ENCODE measurements around the gene FFAR3. TPM values are rescaled to one million over a fixed set of nuclear protein-coding genes. Genes with fewer than 3 reads are reported as not detected.

Gene FFAR3
- total RNA-seq, 1 donor from 2014 or later, result 0.16 TPM

DNA sequence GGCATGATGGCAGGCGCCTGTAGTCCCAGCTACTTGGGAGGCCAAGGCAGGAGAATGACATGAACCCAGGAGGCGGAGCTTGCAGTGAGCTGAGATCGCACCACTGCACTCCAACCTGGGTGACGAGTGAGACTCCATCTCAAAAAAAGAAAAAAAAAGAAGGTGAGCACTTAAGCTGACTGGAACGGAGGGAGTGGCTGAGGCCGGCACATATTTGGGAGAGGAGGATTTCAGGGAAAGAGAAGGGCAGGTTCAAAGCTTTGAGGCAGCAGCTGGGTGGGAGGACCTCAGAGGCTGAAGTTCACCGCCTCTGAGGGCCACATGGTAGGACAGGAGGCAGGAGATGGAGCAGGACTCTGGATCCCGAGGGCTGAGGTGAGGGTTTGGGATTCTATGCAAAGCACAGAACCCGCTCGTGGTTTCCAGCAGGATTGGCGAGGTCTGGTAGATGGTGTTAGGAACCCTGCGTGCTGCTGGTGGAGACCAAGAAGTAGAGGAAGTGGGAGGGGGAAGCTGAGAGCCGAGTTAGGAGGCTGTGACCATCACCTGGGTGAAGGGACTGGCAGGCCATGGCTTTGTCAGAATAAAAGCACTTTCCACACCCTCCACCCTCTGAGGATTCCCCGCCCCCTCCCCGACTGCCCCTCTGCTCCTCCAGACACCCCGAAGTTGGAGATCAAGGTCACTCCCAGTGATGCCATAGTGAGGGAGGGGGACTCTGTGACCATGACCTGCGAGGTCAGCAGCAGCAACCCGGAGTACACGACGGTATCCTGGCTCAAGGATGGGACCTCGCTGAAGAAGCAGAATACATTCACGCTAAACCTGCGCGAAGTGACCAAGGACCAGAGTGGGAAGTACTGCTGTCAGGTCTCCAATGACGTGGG lies 20.9 kb upstream of the FFAR3 start:
- TF ChIP-seq CTCF (IDR thresholded peaks at IDR 0.05), result no peak
- Mint-ChIP-seq H3K4me3 (peak overlapping the region; percentile 72), H3K27me3 (no peaks in the 10 kb centered on the region), H3K4me1 (peaks cover 86% of the 10 kb centered on the region), H3K9me3 (no peaks in the 10 kb centered on the region), H3K27ac (peak overlapping the region; percentile 95), H3K36me3 (ENCODE audit: low read depth) (peaks cover 95% of the 10 kb centered on the region)
- ChIA-PET POLR2A (interaction anchor here (0.6 to 17.7 kb wide), 11 partner anchors 8 to 169 kb away, joined by 3 to 645 read pairs (median 5); partner anchors contain the start of genes CD22, FFAR1 and HAMP), CTCF (interaction anchor here (0.8 to 1.4 kb wide), 2 partner anchors 10 to 158 kb away, joined by 3 to 5 read pairs; partner anchors contain the start of gene FFAR1)
- intact Hi-C loops (cut with micrococcal nuclease), result loop anchor here (1.0 to 10.0 kb wide), 2 partner anchors 10 to 567 kb away; partner anchors contain the start of genes FFAR1, HCST, NFKBID and TYROBP
- DNase-seq (no peak), ATAC-seq (ENCODE audit: low read depth) (peak; percentile 47)

DNA sequence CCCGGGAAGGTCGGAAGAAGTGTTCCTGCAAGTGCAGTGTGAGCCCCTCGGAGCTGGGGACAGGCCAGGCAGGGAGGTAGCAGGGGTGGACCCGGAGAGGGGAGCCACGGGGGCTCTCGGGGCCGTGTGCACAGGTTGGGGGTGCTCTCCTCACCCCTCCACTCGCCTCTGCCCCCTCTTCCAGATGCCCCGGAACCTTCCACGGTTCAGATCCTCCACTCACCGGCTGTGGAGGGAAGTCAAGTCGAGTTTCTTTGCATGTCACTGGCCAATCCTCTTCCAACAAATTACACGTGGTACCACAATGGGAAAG lies 20.3 kb upstream of the FFAR3 start:
- TF ChIP-seq CTCF (IDR thresholded peaks at IDR 0.05), result no peak
- Mint-ChIP-seq H3K27ac (peak overlapping the region; percentile 95), H3K9me3 (no peaks in the 10 kb centered on the region), H3K27me3 (no peaks in the 10 kb centered on the region), H3K4me1 (peaks cover 84% of the 10 kb centered on the region), H3K4me3 (peak overlapping the region; percentile 72), H3K36me3 (ENCODE audit: low read depth) (peaks cover 95% of the 10 kb centered on the region)
- ChIA-PET CTCF (interaction anchor here (0.8 to 1.4 kb wide), 2 partner anchors 10 to 157 kb away, joined by 3 to 5 read pairs; partner anchors contain the start of gene FFAR1), POLR2A (interaction anchor here (0.6 to 17.7 kb wide), 8 partner anchors 9 to 42 kb away, joined by 3 to 645 read pairs (median 5); partner anchors contain the start of genes CD22 and FFAR1)
- DNase-seq, result no peak
- intact Hi-C loops (cut with micrococcal nuclease), result loop anchor here (1.0 to 10.0 kb wide), 2 partner anchors 9 to 567 kb away; partner anchors contain the start of genes FFAR1, HCST, NFKBID and TYROBP
- ATAC-seq (ENCODE audit: low read depth), result no peak

GRCh38 chr19:35340431-35340830 lies 17.8 kb upstream of the FFAR3 start:
- Mint-ChIP-seq H3K27me3 (no peaks in the 10 kb centered on the region), H3K4me1 (peaks cover 82% of the 10 kb centered on the region), H3K4me3 (no peak overlapping the region), H3K27ac (peak overlapping the region; percentile 37), H3K36me3 (ENCODE audit: low read depth) (peaks cover 92% of the 10 kb centered on the region), H3K9me3 (no peaks in the 10 kb centered on the region)
- TF ChIP-seq CTCF (IDR thresholded peaks at IDR 0.05), result no peak
- DNase-seq (no peak), ATAC-seq (ENCODE audit: low read depth) (no peak)
- POLR2A ChIA-PET, result interaction anchor here (0.7 to 2.9 kb wide), 4 partner anchors 9 to 404 kb away, joined by 3 to 23 read pairs (median 4); partner anchors contain the start of gene CD22
- intact Hi-C loops (cut with micrococcal nuclease), result loop anchor here (10.0 kb wide), 1 partner anchor 276 kb away; no protein-coding TSS in a partner anchor
- CTCF ChIA-PET, result interaction anchor here (0.7 kb wide), 1 partner anchor 12 kb away, joined by 3 read pairs; no protein-coding TSS in a partner anchor

- no peak overlapping the region for H3K4me3 Mint-ChIP-seq
- H3K4me1 Mint-ChIP-seq, result peaks cover 82% of the 10 kb centered on the region
- H3K27me3 Mint-ChIP-seq, result no peaks in the 10 kb centered on the region
- H3K36me3 Mint-ChIP-seq (ENCODE audit: low read depth), result peaks cover 92% of the 10 kb centered on the region
- peak overlapping the region; percentile 37 for H3K27ac Mint-ChIP-seq
- intact Hi-C loops (cut with micrococcal nuclease), result loop anchor here (10.0 kb wide), 1 partner anchor 276 kb away; no protein-coding TSS in a partner anchor
- DNase-seq (no peak), ATAC-seq (ENCODE audit: low read depth) (no peak)
- ChIA-PET CTCF (no interaction called here), POLR2A (interaction anchor here (1.4 to 2.9 kb wide), 2 partner anchors 8 to 9 kb away, joined by 3 to 23 read pairs; no protein-coding TSS in a partner anchor)
- no peaks in the 10 kb centered on the region for H3K9me3 Mint-ChIP-seq
- TF ChIP-seq CTCF (IDR thresholded peaks at IDR 0.05), result no peak
Observed at GRCh38 chr19:35341006-35341405, 17.3 kb upstream of the FFAR3 start.
